A673 (cell line): ENCODE results near the gene GLYR1. TPM values are rescaled to one million over a fixed set of nuclear protein-coding genes. Genes with fewer than 3 reads are reported as not detected.

ENCODE experiments used
- BruUV-seq: library from RNA; stranded (reverse); fragments of 400-500 nt; replicated peaks from 2 replicates; lab custom pipeline; 2021; lab: Mats Ljungman, UMichigan
- CTCF ChIA-PET: fragments of 300-600 bp; sonication (Branson Sonifier 250); formaldehyde crosslinking; loops from one replicate; lab custom pipeline; 2022; ENCODE audit warnings: antibody characterized with exemption; lab: Charles Lee
- POLR2A ChIA-PET: fragments of 300-600 bp; sonication (Branson Sonifier 250); formaldehyde crosslinking; loops from one replicate; lab custom pipeline; 2022; ENCODE audit warnings: antibody characterized with exemption; ENCODE audit not compliant: low non-redundant PET; lab: Charles Lee
- DNase-seq: peaks from one replicate; pipeline ENCODE4 v3.0.0-alpha.2; 2015; ENCODE audit warnings: low spot score
- H3K27ac ChIP-seq: fragments of 200-600 bp; sonication (generic); 2 replicates; pipeline ENCODE4 v1.5.1; 2016; ENCODE audit warnings: mixed run types, low read depth, mild to moderate bottlenecking, mixed read lengths, antibody characterized with exemption, low read length; ENCODE audit not compliant: poor library complexity, severe bottlenecking
- H3K27me3 ChIP-seq: fragments of 200-600 bp; sonication (generic); replicated peaks from 2 replicates; pipeline ENCODE4 v1.6.1; 2017; ENCODE audit warnings: mixed run types, low read depth, mild to moderate bottlenecking, mixed read lengths, antibody characterized with exemption, low read length; ENCODE audit not compliant: insufficient read depth, poor library complexity
- H3K36me3 ChIP-seq: fragments of 200-600 bp; sonication (generic); 2 replicates; pipeline ENCODE4 v1.6.1; 2016; ENCODE audit warnings: mixed run types, mild to moderate bottlenecking, mixed read lengths, antibody characterized with exemption, low read length; ENCODE audit not compliant: insufficient read depth, poor library complexity, severe bottlenecking
- H3K4me1 ChIP-seq: fragments of 200-600 bp; sonication (generic); 2 replicates; pipeline ENCODE4 v1.6.1; 2017; ENCODE audit warnings: mixed run types, mild to moderate bottlenecking, mixed read lengths, antibody characterized with exemption, low read length; ENCODE audit not compliant: insufficient read depth, poor library complexity, severe bottlenecking
- H3K4me3 ChIP-seq: fragments of 200-600 bp; sonication (generic); 2 replicates; pipeline ENCODE4 v1.5.1; 2016; ENCODE audit warnings: low read depth, mixed run types, mild to moderate bottlenecking, mixed read lengths, low read length; ENCODE audit not compliant: poor library complexity, severe bottlenecking
- H3K9me3 ChIP-seq: fragments of 200-600 bp; sonication (generic); 2 replicates; pipeline ENCODE4 v1.6.1; 2016; ENCODE audit warnings: mixed run types, low read depth, mild to moderate bottlenecking, mixed read lengths, antibody characterized with exemption, low read length; ENCODE audit not compliant: poor library complexity, severe bottlenecking
- EZH2 ChIP-seq: fragments of 200-600 bp; sonication (generic); IDR thresholded peaks from 2 replicates; pipeline ENCODE4 v1.6.1; 2017; ENCODE audit warnings: borderline replicate concordance, low read depth, mild to moderate bottlenecking, mixed read lengths, antibody characterized with exemption, low read length; ENCODE audit not compliant: poor library complexity, severe bottlenecking
- intact Hi-C: fragments of 100-400 bp; cut with micrococcal nuclease; formaldehyde crosslinking; loops from one replicate; pipeline ENCODE4 v1.10.0; 2022; ENCODE audit not compliant: unreplicated experiment
- total RNA-seq: library from RNA; stranded (reverse); gene quantifications from 2 replicates; pipeline ENCODE4 v1.2.3, GENCODE V29; 2021
- TF ChIP-seq, protein P1 (sequence below): fragments of 300-800, 200-600 bp; sonication (generic); conservative IDR thresholded peaks from 2 replicates; pipeline ENCODE4 v1.5.1; 2017; ENCODE audit warnings: low read depth, mild to moderate bottlenecking, antibody characterized with exemption, low read length, moderate library complexity, mixed read lengths

The GLYR1 gene
- total RNA-seq, 1 experiment from 2014 or later, result 128 TPM

DNA sequence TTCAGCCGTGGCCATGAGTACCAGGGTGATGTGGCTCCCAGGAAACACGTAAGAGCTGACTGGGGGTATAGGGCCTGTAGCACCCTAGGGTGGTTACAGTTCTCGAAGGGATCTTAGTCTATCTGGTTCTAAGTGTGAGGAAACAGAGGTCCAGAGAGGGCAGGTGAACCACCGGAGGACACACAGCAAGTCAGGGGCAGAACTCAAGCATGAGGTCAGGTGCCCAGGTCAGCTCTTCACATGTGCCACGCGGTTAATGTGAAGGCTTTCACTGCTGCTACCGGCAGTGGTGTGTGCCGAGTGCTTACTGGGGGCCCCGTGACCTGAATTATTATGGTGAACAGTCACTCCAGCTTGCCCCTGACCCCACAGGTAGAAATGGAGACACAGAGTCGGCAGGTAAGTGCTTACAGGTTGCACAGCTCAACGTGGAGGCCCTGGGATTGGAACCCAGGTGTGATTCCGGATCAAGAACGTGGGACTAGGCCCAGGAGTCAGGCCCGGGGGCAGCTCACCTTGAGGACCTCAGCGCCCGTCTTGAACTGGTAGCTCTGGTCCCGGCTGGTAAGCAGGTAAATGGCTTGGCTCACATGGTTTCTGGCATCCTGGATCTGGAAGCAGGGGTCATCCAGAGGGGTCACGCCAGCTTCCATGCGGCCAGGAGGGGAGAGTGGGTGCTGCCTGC, 47.8 kb downstream of the GLYR1 start:
- CTCF ChIA-PET, result no interaction called here
- no peak for DNase-seq

DNA sequence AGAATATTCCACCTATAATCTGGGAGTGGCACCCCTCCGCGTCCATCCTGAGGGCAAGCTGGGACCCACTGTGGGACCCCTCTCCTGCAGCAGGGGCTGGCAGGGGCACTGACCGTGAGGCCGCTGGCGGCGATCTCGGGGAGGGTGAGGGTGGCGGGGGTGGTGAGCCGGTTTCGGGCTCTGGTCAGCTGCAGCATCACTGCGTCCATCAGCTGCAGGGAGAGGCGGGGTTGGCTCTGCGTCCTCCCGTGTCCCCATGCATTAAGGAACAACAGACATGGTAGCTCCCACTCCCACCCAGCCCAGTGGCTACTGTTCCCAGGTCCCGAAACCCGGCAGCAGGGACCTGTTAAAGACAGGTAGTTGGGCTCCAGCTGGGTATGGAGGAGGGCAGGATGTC, 48.6 kb downstream of the GLYR1 start:
- BruUV-seq, result no TSS peak
- Histone ChIP-seq H3K36me3 (no peaks in the 10 kb centered on the region), H3K9me3 (no peaks in the 10 kb centered on the region), H3K4me1 (peaks cover 3% of the 10 kb centered on the region), H3K4me3 (no peak overlapping the region), H3K27me3 (no peaks in the 10 kb centered on the region), H3K27ac (no peak overlapping the region)
- no peak for DNase-seq
- intact Hi-C loops, result no loop called here
- TF ChIP-seq, protein P1, sequence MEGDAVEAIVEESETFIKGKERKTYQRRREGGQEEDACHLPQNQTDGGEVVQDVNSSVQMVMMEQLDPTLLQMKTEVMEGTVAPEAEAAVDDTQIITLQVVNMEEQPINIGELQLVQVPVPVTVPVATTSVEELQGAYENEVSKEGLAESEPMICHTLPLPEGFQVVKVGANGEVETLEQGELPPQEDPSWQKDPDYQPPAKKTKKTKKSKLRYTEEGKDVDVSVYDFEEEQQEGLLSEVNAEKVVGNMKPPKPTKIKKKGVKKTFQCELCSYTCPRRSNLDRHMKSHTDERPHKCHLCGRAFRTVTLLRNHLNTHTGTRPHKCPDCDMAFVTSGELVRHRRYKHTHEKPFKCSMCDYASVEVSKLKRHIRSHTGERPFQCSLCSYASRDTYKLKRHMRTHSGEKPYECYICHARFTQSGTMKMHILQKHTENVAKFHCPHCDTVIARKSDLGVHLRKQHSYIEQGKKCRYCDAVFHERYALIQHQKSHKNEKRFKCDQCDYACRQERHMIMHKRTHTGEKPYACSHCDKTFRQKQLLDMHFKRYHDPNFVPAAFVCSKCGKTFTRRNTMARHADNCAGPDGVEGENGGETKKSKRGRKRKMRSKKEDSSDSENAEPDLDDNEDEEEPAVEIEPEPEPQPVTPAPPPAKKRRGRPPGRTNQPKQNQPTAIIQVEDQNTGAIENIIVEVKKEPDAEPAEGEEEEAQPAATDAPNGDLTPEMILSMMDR, result no peak
- TF ChIP-seq EZH2, result no peak
- ChIA-PET CTCF (interaction anchor here (0.6 kb wide), 1 partner anchor 111 kb away, joined by 3 read pairs; no protein-coding TSS in a partner anchor), POLR2A (no interaction called here)

More for the DNA sequence above, 47.8 kb downstream of the GLYR1 start:
- no TSS peak for BruUV-seq
- TF ChIP-seq, protein P1, result no peak
- no peak for TF ChIP-seq EZH2
- Histone ChIP-seq H3K27ac (no peak overlapping the region), H3K36me3 (peaks cover 2% of the 10 kb centered on the region), H3K4me3 (no peak overlapping the region), H3K27me3 (no peaks in the 10 kb centered on the region), H3K4me1 (peaks cover 3% of the 10 kb centered on the region), H3K9me3 (no peaks in the 10 kb centered on the region)
- intact Hi-C loops, result no loop called here
- POLR2A ChIA-PET, result no interaction called here

DNA sequence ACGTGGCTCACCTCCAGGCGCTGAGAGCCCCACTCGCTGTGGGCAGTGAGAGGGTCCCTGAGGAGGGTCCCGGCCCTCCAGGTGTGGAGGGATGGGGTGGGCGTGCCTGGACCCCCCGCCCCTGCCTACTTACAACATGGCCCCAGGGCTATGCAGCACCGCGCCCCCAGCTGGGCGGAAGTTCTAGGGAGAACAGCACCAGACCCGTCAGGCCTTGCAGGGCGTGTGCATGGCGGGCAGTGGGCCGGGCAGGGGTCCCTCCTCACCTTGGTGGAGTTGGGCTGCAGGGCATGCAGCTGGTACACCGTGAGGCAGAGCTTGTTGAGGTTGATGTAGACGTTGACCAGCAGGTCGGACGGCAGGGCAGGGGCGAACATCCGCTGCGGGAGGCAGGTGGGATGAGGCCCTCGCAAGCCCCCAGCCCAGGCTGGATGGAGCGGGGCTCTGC, 49.3 kb downstream of the GLYR1 start:
- TF ChIP-seq EZH2, result no peak
- TF ChIP-seq, protein P1, result no peak
- no peak for DNase-seq
- Histone ChIP-seq H3K27me3 (no peaks in the 10 kb centered on the region), H3K27ac (no peak overlapping the region), H3K4me1 (no peaks in the 10 kb centered on the region), H3K9me3 (no peaks in the 10 kb centered on the region), H3K4me3 (no peak overlapping the region), H3K36me3 (no peaks in the 10 kb centered on the region)
- CTCF ChIA-PET, result interaction anchor here (0.6 kb wide), 1 partner anchor 111 kb away, joined by 3 read pairs; no protein-coding TSS in a partner anchor
- intact Hi-C loops, result no loop called here
- BruUV-seq, result no TSS peak
- POLR2A ChIA-PET, result no interaction called here
